HG02943 (cell line): ENCODE measurements around the gene ZNF335.
A peak's percentile ranks its signal among the peaks of the same experiment; 100 is the strongest.
"Not testable (repeated sequence)": the region's sequence is repeated elsewhere in the genome, so short reads cannot be mapped to it uniquely, and the experiment has no call there.

Experiments
- ATAC-seq: cut with Tn5 transposase; IDR thresholded peaks from one replicate; pipeline ENCODE4 v1.9.1; 2021; ENCODE audit warnings: mild to moderate bottlenecking, low read depth, moderate library complexity; ENCODE audit not compliant: unreplicated experiment

The ZNF335 gene

DNA sequence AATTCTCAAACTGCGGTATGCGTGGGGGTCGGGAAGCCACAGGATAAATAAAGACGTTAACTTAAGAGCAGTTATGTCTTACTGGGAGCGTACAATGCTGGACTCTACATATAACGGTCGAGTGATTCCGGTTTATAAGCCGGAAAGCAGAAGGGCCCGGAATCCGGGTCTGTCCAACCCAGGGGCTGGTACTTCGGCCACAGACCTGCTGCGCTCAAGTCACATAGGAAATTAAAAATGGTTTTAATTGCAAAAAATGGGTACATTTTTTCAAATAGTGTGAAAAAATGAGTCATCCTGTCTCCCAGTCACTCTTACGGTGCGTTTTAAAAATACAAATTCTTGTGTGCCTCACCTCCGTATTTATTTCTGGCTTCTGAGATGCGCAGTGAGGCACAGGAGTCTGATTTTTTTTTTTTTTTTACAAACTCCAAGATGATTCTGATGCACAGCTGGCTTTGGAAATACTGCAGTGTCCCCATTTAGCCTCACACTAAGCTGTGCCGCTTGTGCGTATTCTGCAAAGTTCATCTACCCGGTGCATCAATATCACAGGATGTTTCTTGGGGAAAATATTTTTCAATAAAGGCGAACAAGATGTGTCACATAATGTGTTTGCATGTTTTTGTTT lies 36.5 kb downstream of the ZNF335 start:
- ATAC-seq: peak; percentile 2

DNA sequence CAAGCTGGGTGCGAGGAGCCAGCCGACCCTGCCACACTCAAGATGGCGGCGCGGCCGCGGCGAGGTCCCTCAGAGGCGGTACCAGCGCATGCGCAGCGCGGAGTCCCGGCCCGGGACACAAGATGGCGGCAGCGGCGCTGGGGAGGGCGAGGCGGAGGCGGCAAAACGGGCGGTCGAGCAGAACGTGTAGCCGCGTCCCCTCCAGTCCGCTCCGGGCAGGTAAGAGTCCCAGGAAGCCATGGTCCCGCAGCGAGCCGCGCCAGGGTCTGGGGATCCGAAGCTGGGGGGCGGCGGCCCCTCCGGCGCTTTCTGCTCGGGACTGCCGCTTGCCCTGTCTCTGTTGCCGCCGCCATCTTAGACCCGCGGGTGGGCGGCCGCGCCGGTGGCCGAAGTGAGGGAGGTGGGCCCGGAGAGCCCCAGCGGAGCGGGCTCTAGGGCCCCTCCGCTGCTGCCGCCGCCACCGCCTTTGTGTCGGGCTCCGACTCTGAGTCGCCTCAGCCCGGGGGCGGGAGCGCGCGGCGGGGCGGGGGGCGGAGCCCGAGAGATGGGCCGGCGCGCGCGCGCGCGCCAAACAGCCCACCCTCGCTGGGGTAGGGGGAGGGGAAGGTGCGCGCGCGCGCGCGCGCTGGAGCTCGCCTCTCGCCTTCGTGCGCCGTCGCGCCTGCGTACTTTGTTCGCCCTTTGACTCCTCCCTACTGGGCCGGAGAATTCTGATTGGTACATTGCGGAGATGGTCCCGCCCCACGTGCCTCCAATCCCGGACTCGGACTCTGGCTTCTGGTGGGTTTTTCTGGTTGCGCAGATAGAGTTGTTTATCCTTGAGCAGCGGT lies 37.2 kb downstream of the ZNF335 start, which contains the start of gene PCIF1:
TSS of gene PCIF1 (plus strand) at position 98 of the 830 bp plus-strand sequence. CDS start 4,317 bp downstream, outside the sequence.
- ATAC-seq: peak; percentile 68

DNA sequence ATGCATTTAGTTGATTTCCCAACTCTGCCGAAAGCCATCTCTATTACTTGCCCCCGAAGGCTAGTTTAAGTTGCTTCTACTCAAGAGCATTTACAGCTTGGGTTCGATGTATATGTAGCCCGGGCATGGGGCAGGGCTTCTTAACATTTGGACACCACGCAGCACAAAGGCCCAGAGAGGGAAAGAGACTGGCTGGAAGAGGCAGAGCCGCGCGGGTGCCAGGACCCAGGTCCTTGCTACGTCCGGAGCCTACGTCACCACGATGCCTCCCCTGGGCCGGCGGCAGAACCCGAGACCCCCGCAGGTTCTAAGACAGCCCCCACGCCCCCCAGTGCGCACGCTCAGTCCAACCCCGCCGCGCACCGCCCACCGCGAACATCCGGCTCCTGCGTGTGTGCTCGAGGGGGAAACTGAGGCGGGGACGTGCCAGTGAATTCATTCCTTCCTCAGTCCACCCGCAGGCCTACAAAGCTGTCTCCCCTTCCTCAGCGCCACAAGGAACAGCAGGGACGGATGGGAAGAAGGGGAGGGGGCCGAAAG lies 37.9 kb downstream of the ZNF335 start:
- ATAC-seq: peak; percentile 23

DNA sequence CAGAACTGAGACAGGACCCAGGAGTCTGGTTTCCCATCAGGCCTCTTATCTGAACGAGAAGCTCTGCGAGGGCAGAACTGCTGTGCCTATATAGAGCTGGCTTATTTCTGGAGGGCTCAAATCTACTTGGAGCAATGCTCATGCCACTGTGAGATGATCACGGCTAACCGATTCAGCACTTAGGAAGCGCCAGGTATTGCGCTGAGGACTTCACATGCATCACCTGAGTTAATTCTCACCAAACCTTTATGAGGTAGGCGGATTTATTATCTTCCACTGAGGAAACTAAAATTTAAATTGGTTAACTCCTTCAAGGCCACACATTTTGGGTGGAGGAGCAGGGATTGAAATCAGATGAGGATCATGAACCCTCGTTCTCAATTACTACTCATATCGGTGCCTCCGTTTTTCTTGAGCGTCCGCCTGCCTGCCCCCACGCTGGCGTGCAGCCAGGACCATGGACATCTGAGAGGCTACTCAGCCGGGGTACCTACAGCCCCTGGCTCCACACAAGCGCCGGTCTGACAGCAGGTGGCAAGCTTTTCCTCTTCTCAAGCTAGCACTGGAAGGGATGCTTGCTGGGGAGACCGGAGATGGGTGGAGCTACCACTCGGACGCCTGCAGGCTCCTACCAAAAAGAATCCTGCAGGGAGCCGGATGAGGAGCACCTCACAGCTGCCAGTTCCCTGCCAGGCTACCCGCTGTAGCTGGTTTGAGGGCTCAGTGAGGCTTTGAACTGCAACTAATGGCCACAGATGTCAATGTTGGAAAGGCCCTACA lies 38.5 kb downstream of the ZNF335 start:
- no peak for ATAC-seq

DNA sequence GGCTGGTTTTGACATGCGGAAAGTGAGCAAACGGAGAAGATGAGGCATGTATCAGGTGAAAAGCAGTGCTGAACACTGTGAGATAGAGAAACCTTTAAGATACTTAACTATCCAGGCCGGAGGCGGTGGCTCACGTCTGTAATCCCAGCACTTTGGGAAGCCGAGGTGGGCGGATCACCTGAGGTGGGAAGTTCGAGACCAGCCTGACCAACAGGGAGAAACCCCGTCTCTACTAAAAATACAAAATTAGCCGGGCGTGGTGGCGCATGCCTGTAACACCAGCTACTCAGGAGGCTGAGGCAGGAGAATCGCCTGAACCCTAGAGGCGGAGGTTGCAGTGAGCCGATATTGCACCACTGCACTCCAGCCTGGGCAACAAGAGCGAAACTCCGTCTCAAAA lies 40.3 kb downstream of the ZNF335 start:
- not testable (repeated sequence) for ATAC-seq

DNA sequence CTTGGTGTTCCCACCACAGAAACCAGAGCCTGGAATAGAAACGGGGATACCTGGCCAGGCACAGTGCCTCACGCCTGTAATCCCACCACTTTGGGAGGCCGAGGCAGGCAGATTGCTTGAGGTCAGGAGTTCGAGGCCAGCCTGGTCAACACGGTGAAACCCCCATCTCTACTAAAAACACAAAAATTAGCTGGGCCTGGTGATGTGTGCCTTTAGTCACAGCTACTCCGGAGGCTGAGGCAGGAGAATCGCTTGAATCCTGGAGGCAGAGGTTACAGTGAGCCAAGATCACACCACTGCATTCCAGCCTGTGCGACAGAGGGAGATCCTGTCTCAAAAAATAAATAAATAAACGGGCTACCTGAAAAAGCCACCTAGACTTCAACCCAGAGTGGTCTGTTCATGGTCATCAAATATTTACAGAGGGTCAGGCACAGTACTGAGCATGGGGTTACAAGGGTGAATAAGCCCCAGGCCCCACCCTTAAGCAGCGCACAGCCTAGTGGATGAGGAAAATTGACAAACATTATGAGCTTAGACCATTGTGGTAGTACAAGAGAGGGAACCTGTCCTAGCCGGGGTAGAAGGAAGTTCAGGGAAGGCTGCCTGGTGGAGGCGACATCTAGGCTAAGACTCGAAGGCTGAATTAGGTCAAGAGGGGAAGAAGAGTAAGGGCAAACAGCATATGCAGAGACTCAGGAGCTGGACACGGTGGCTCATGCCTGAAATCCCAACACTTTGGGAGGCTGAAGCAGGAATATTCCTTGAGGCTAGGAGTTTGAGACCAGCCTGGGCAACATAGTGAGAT lies 44.7 kb downstream of the ZNF335 start:
- ATAC-seq: no peak

- ATAC-seq: no peak
Measured at GRCh38 chr20:45926731-45927070, 45.3 kb downstream of the ZNF335 start.

DNA sequence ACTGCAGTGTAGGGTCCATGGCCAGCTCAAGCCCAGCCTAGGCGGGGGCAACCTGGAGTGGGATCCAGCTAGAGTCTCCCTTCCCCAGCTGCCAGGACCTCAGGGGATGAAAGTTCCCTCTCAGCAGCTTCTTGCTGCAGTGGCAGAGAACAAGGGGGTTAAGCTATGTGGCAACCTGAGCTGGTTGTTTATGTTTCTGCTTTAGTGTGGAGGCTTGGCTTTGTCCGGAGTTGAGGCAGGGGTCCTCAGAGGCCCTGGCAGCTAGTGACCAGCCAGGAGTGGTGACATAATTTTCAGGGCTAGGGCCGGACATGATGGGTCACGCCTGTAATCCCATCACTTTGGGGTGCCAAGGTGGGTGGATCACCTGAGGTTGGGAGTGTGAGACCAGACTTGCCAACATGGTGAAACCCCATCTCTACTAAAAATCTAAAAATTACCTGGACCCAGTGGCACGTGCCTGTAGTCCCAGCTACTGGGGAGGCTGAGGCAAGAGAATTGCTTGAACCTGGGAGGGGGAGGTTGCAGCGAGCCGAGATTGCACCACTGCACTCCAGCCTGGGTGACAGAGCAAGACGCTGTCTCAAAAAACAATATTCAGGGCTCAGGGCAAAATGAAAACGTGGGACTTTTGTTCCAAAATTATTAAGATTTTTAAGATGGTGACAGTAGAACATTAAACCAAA lies 46.0 kb downstream of the ZNF335 start:
- no peak for ATAC-seq

GRCh38 chr20:45924391-45925261 lies 47.4 kb downstream of the ZNF335 start:
- ATAC-seq: no peak

GRCh38 chr20:45921337-45922189 lies 50.4 kb downstream of the ZNF335 start:
- ATAC-seq: no peak

- no peak for ATAC-seq
Measured at GRCh38 chr20:45920462-45921336, 51.3 kb downstream of the ZNF335 start.

GRCh38 chr20:45919542-45920399 lies 52.2 kb downstream of the ZNF335 start:
- no peak for ATAC-seq

DNA sequence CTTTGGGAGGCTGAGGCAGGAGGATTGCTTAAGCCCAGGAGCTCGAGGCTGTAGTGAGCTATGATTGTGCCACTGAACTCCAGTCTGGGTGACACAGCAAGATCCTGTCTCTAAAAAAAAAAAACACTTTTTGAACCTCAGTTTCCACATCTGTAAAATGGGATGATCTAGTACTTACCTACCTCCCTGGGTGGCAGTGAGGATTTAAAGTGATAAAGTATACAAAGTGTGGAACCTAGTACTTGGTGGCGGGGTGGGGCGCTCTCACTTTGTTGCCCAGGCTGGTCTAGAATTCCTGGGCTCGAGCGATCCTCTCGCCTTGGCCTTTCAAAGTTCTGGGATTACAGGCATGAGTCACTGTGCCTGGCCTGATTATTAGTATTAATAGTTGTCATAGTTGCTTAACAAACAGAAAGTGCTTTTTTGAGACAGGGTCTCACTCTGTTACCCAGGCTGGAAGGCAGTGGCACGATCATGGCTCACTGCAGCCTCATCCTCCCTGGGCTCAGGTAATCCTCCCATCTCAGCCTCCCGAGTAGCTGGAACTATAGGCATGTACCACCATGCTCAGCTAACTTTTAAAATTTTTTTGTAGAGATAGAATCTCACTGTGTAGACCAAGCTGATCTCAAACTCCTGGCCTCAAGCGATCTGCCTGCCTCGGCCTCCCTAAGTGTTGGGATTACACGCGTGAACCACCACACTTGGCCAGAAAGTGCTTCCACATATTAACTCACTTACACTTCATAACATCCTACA lies 53.0 kb downstream of the ZNF335 start:
- ATAC-seq: no peak

DNA sequence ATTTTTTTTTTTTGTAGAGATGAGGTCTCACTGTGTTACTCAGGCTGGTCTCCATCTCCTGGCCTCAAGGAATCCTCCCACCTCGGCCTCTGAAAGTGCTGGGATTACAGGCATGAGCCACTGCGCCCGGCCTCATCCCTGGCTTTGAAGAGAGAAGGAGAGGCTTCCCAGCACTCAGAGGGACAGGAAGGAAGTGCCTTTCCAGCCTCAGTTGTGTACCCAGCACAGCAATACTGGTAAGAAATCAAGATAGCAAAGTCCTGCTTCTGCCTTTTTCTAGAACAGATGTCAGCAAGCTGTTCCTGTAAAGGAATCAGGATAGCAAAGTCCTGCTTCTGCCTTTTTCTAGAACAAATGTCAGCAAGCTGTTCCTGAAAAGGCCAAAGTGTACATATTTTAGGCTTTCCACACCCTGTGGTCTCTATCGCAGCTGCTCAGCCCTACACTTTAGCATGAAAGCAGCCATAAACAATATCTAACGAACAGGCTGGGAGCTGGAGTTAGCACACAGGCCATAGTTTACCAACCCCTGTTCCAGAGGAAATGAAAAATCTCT lies 53.7 kb downstream of the ZNF335 start:
- no peak for ATAC-seq

- no peak for ATAC-seq
Measured at GRCh38 chr20:45917790-45918141, 54.2 kb downstream of the ZNF335 start.
